WTC11 (cell line): ENCODE results near the gene MMP7. TPM values are rescaled to one million over a fixed set of nuclear protein-coding genes. Genes with fewer than 3 reads are reported as not detected.

Experiments used
- ATAC-seq: fragments of 200-7000 bp; cut with Tn5 transposase; 2 replicates; pipeline ENCODE4 v1.10.0; 2021; ENCODE audit warnings: mild to moderate bottlenecking, moderate library complexity
- CTCF ChIA-PET: fragments of 300-600 bp; sonication (Branson Sonifier 250); formaldehyde crosslinking; loops from one replicate; lab custom pipeline; 2021; ENCODE audit warnings: antibody characterized with exemption; lab: Charles Lee
- POLR2A ChIA-PET: fragments of 350-600 bp; sonication (Branson Sonifier 250); formaldehyde crosslinking; loops from one replicate; lab custom pipeline; 2021; ENCODE audit warnings: antibody characterized with exemption; lab: Charles Lee
- DNase-seq: peaks from one replicate; pipeline ENCODE4 v3.0.0; 2021; ENCODE audit warnings: low spot score
- H3K27ac Mint-ChIP-seq: 2 replicates; pipeline ENCODE4 v1.8.0; 2021; ENCODE audit warnings: mixed read lengths
- H3K27me3 Mint-ChIP-seq: 2 replicates; pipeline ENCODE4 v1.8.0; 2021; ENCODE audit warnings: low read depth, mild to moderate bottlenecking, moderate library complexity, mixed read lengths
- H3K36me3 Mint-ChIP-seq: 2 replicates; pipeline ENCODE4 v1.8.0; 2021; ENCODE audit warnings: mixed read lengths
- H3K4me1 Mint-ChIP-seq: 2 replicates; pipeline ENCODE4 v1.8.0; 2022; ENCODE audit warnings: mixed read lengths
- H3K4me3 Mint-ChIP-seq: 2 replicates; pipeline ENCODE4 v1.8.0; 2021; ENCODE audit warnings: mild to moderate bottlenecking, moderate library complexity, mixed read lengths
- H3K9me3 Mint-ChIP-seq: 2 replicates; pipeline ENCODE4 v1.8.0; 2021; ENCODE audit warnings: mixed read lengths
- AFF4 ChIP-seq: sonication (generic); formaldehyde crosslinking; IDR thresholded peaks from 2 replicates; pipeline ENCODE4 v1.8.1; 2023; ENCODE audit warnings: mild to moderate bottlenecking, missing genetic modification reagents, borderline replicate concordance
- ARID4B ChIP-seq: sonication (generic); formaldehyde crosslinking; IDR thresholded peaks from 2 replicates; pipeline ENCODE4 v1.8.0; 2023; ENCODE audit warnings: missing genetic modification reagents, mild to moderate bottlenecking, borderline replicate concordance
- ATF3 ChIP-seq: sonication (generic); formaldehyde crosslinking; conservative IDR thresholded peaks from 2 replicates; pipeline ENCODE4 v1.8.1; 2022; ENCODE audit warnings: mild to moderate bottlenecking, missing genetic modification reagents
- CBFB ChIP-seq: sonication (generic); formaldehyde crosslinking; IDR thresholded peaks from 2 replicates; pipeline ENCODE4 v1.8.1; 2022; ENCODE audit warnings: mild to moderate bottlenecking, low read depth, missing genetic modification reagents
- CREM ChIP-seq: sonication (generic); formaldehyde crosslinking; IDR thresholded peaks from 2 replicates; pipeline ENCODE4 v1.8.1; 2022; ENCODE audit warnings: mild to moderate bottlenecking, missing genetic modification reagents, moderate library complexity
- ELF4 ChIP-seq: sonication (generic); formaldehyde crosslinking; IDR thresholded peaks from 2 replicates; pipeline ENCODE4 v1.8.1; 2022; ENCODE audit warnings: low read depth, mild to moderate bottlenecking, moderate library complexity, missing genetic modification reagents
- ETV6 ChIP-seq: sonication (generic); formaldehyde crosslinking; IDR thresholded peaks from 2 replicates; pipeline ENCODE4 v1.8.1; 2022; ENCODE audit warnings: mild to moderate bottlenecking, missing genetic modification reagents
- FOXK1 ChIP-seq: sonication (generic); formaldehyde crosslinking; IDR thresholded peaks from 2 replicates; pipeline ENCODE4 v1.8.0; 2022; ENCODE audit warnings: mild to moderate bottlenecking, moderate library complexity, missing genetic modification reagents
- FOXP1 ChIP-seq: sonication (generic); formaldehyde crosslinking; IDR thresholded peaks from 2 replicates; pipeline ENCODE4 v1.8.0; 2022; ENCODE audit warnings: missing genetic modification reagents, mild to moderate bottlenecking, moderate library complexity, borderline replicate concordance
- GABPB1 ChIP-seq: sonication (generic); formaldehyde crosslinking; IDR thresholded peaks from 2 replicates; pipeline ENCODE4 v1.8.1; 2023; ENCODE audit warnings: mild to moderate bottlenecking, missing genetic modification reagents
- MLX ChIP-seq: sonication (generic); formaldehyde crosslinking; IDR thresholded peaks from 2 replicates; pipeline ENCODE4 v1.8.1; 2023; ENCODE audit warnings: mild to moderate bottlenecking, missing genetic modification reagents, moderate library complexity
- NR2C2 ChIP-seq: sonication (generic); formaldehyde crosslinking; IDR thresholded peaks from 2 replicates; pipeline ENCODE4 v1.8.0; 2022; ENCODE audit warnings: mild to moderate bottlenecking, missing genetic modification reagents
- OVOL2 ChIP-seq: fragments of 250-450 bp; sonication (Bioruptor Pico); IDR thresholded peaks from 2 replicates; pipeline ENCODE4 v1.9.0; 2021; ENCODE audit warnings: mild to moderate bottlenecking, borderline replicate concordance
- STAT6 ChIP-seq: sonication (generic); formaldehyde crosslinking; conservative IDR thresholded peaks from 2 replicates; pipeline ENCODE4 v1.8.1; 2023; ENCODE audit warnings: mild to moderate bottlenecking, low read depth, missing genetic modification reagents, moderate library complexity
- USF1 ChIP-seq: sonication (generic); formaldehyde crosslinking; IDR thresholded peaks from 2 replicates; pipeline ENCODE4 v1.8.0; 2022; ENCODE audit warnings: mild to moderate bottlenecking, missing genetic modification reagents
- ZNF219 ChIP-seq: sonication (generic); formaldehyde crosslinking; IDR thresholded peaks from 2 replicates; pipeline ENCODE4 v1.8.0; 2023; ENCODE audit warnings: missing genetic modification reagents, mild to moderate bottlenecking, borderline replicate concordance
- ZNF396 ChIP-seq: fragments of 250-450 bp; sonication (Bioruptor Pico); IDR thresholded peaks from 2 replicates; pipeline ENCODE4 v1.8.0; 2021; ENCODE audit warnings: mild to moderate bottlenecking, moderate library complexity, borderline replicate concordance
- total RNA-seq: library from RNA; stranded (reverse); gene quantifications from 3 replicates; pipeline ENCODE4 v1.2.3, GENCODE V29; 2021

MMP7 gene
- total RNA-seq, 1 experiment from 2014 or later = 0.50 TPM

GRCh38 chr11:102499151-102499550, 31.4 kb downstream of the MMP7 start:
- CTCF ChIA-PET = interaction anchor here (0.6 to 2.0 kb wide), 6 partner anchors 20 to 491 kb away, joined by 3 to 7 read pairs (median 4); no protein-coding TSS in a partner anchor
- no peak for DNase-seq
- H3K4me3 Mint-ChIP-seq = no peak overlapping the region
- H3K27me3 Mint-ChIP-seq = no peaks in the 10 kb centered on the region
- H3K9me3 Mint-ChIP-seq = no peaks in the 10 kb centered on the region
- H3K4me1 Mint-ChIP-seq = peaks cover 6% of the 10 kb centered on the region
- no peaks in the 10 kb centered on the region for H3K36me3 Mint-ChIP-seq
- ATAC-seq = no peak
- no peak overlapping the region for H3K27ac Mint-ChIP-seq
- POLR2A ChIA-PET = interaction anchor here (0.7 kb wide), 1 partner anchor 256 kb away, joined by 6 read pairs; no protein-coding TSS in a partner anchor
- TF ChIP-seq NR2C2 (CRISPR knock-in tag) (no peak), FOXP1 (no peak), ZNF219 (CRISPR knock-in tag) (no peak), ATF3 (no peak), USF1 (CRISPR knock-in tag) (no peak), ZNF396 (CRISPR knock-in tag) (no peak), ARID4B (CRISPR knock-in tag) (no peak), ELF4 (CRISPR knock-in tag) (no peak), CBFB (CRISPR knock-in tag) (no peak), FOXK1 (CRISPR knock-in tag) (no peak), ETV6 (CRISPR knock-in tag) (no peak), MLX (CRISPR knock-in tag) (no peak), OVOL2 (CRISPR knock-in tag) (no peak), GABPB1 (CRISPR knock-in tag) (no peak), AFF4 (CRISPR knock-in tag) (no peak), STAT6 (no peak), CREM (CRISPR knock-in tag) (no peak)
